Hepatocyte (in vitro differentiated cells): ENCODE measurements around the gene CFAP99.

Source experiments
- CTCF ChIP-seq: fragments of 200-600 bp; sonication (generic); IDR thresholded peaks from 2 replicates; pipeline ENCODE4 v1.5.1; 2016; ENCODE audit warnings: antibody characterized with exemption, mild to moderate bottlenecking; ENCODE audit not compliant: poor library complexity
- EZH2 ChIP-seq: fragments of 200-600 bp; sonication (generic); IDR thresholded peaks from 2 replicates; pipeline ENCODE4 v1.6.1; 2016; ENCODE audit warnings: antibody characterized with exemption, mild to moderate bottlenecking, borderline replicate concordance

- TF ChIP-seq CTCF (no peak), EZH2 (no peak)
Measured at GRCh38 chr4:2433609-2434350, 15.0 kb downstream of the CFAP99 start.
